CD8-positive, alpha-beta memory T cell (primary cell): ENCODE data around the gene STARD13. TPM values are rescaled to one million over a fixed set of nuclear protein-coding genes. Genes with fewer than 3 reads are reported as not detected.

ENCODE experiments used
- CTCF ChIA-PET: fragments of 350-600 bp; sonication (Branson Sonifier 250); formaldehyde crosslinking; loops from one replicate; lab custom pipeline; 2021; ENCODE audit warnings: antibody characterized with exemption; lab: Charles Lee
- POLR2A ChIA-PET: fragments of 350-600 bp; sonication (Branson Sonifier 250); formaldehyde crosslinking; loops from one replicate; lab custom pipeline; 2021; ENCODE audit warnings: antibody characterized with exemption; lab: Charles Lee
- DNase-seq, 5 donors: peaks; one replicate each; pipeline versions ENCODE4 v3.0.0 to v3.0.0-alpha.2; 2020 to 2022; ENCODE audit warnings: mixed read lengths in 1 of 5
- H3K27ac ChIP-seq: one replicate; pipeline ENCODE4 v1.7.0; 2013; ENCODE audit warnings: low read depth, mild to moderate bottlenecking, low read length, moderate library complexity
- H3K27me3 ChIP-seq: 2 replicates; pipeline ENCODE4 v1.7.0; 2013; ENCODE audit warnings: low read length, mild to moderate bottlenecking; ENCODE audit not compliant: insufficient read depth, poor library complexity, severe bottlenecking
- H3K36me3 ChIP-seq: 2 replicates; pipeline ENCODE4 v1.7.0; 2013; ENCODE audit warnings: mild to moderate bottlenecking, low read length, moderate library complexity; ENCODE audit not compliant: insufficient read depth
- H3K4me1 ChIP-seq: 2 replicates; pipeline ENCODE4 v1.7.0; 2013; ENCODE audit warnings: mild to moderate bottlenecking, low read length, moderate library complexity; ENCODE audit not compliant: insufficient read depth
- H3K4me3 ChIP-seq: 2 replicates; pipeline ENCODE4 v1.7.0; 2013; ENCODE audit warnings: mild to moderate bottlenecking, low read length
- H3K9me3 ChIP-seq: 2 replicates; pipeline ENCODE4 v1.7.0; 2013; ENCODE audit warnings: mild to moderate bottlenecking, low read length
- H3K27ac Mint-ChIP-seq, 8 donors: one replicate each; pipeline ENCODE4 v1.8.0; 2020 to 2021; ENCODE audit warnings: mixed read lengths in 8 of 8, mild to moderate bottlenecking in 6 of 8, inconsistent platforms in 3 of 8, moderate library complexity in 3 of 8
- H3K27me3 Mint-ChIP-seq, 2 donors: one replicate each; pipeline ENCODE4 v1.8.0; 2020 to 2021; ENCODE audit warnings: mixed read lengths in 2 of 2, mild to moderate bottlenecking in 1 of 2, moderate library complexity in 1 of 2
- H3K36me3 Mint-ChIP-seq, 3 donors: one replicate each; pipeline ENCODE4 v1.8.0; 2020 to 2021; ENCODE audit warnings: mixed read lengths in 3 of 3, inconsistent platforms in 1 of 3, mild to moderate bottlenecking in 1 of 3
- H3K4me1 Mint-ChIP-seq, 3 donors: one replicate each; pipeline ENCODE4 v1.8.0; 2020 to 2021; ENCODE audit warnings: mixed read lengths in 3 of 3, inconsistent platforms in 1 of 3, mild to moderate bottlenecking in 1 of 3
- H3K4me3 Mint-ChIP-seq, 7 donors: one replicate each; pipeline ENCODE4 v1.8.0; 2020 to 2021; ENCODE audit warnings: mixed read lengths in 7 of 7, mild to moderate bottlenecking in 6 of 7, moderate library complexity in 4 of 7, inconsistent platforms in 2 of 7
- H3K9me3 Mint-ChIP-seq, 5 donors: one replicate each; pipeline ENCODE4 v1.8.0; 2020 to 2022; ENCODE audit warnings: mixed read lengths in 5 of 5, mild to moderate bottlenecking in 3 of 5, moderate library complexity in 2 of 5, inconsistent platforms in 1 of 5
- polyA plus RNA-seq: library from polyadenylated mRNA; unstranded; fragments of 300-500 nt; fragmentation: Illumina TruSeq; gene quantifications from one replicate; pipeline ENCODE4 v1.2.3, GENCODE V29; 2021
- total RNA-seq, 2 experiments: library from RNA; stranded (reverse); gene quantifications; one replicate each; pipeline ENCODE4 v1.2.3, GENCODE V29; 2021

Gene STARD13
- total and polyA plus RNA-seq, 3 experiments from 2014 or later = 0.40 to 0.48 TPM; not detected in 1

- H3K36me3 Mint-ChIP-seq = no peaks in the 10 kb centered on the region
- ChIA-PET POLR2A (no interaction called here), CTCF (no interaction called here)
- H3K4me3 Mint-ChIP-seq = no peak overlapping the region
- H3K27ac ChIP-seq = no peak overlapping the region
- H3K4me3 ChIP-seq = no peak overlapping the region
- no peak for DNase-seq
- H3K9me3 Mint-ChIP-seq = no peaks in the 10 kb centered on the region
- peaks cover 14 to 21% (median 14%) of the 10 kb centered on the region in 3 donors for H3K4me1 Mint-ChIP-seq
- no peaks in the 10 kb centered on the region for H3K9me3 ChIP-seq
- peaks cover 15% of the 10 kb centered on the region for H3K4me1 ChIP-seq
- no peaks in the 10 kb centered on the region for H3K36me3 ChIP-seq
- H3K27ac Mint-ChIP-seq = no peak overlapping the region
- peaks cover 18 to 59% of the 10 kb centered on the region in 2 donors for H3K27me3 Mint-ChIP-seq
- peaks cover 4% of the 10 kb centered on the region for H3K27me3 ChIP-seq
Observed at GRCh38 chr13:33284031-33284430, 1.5 kb downstream of the STARD13 start.

DNA sequence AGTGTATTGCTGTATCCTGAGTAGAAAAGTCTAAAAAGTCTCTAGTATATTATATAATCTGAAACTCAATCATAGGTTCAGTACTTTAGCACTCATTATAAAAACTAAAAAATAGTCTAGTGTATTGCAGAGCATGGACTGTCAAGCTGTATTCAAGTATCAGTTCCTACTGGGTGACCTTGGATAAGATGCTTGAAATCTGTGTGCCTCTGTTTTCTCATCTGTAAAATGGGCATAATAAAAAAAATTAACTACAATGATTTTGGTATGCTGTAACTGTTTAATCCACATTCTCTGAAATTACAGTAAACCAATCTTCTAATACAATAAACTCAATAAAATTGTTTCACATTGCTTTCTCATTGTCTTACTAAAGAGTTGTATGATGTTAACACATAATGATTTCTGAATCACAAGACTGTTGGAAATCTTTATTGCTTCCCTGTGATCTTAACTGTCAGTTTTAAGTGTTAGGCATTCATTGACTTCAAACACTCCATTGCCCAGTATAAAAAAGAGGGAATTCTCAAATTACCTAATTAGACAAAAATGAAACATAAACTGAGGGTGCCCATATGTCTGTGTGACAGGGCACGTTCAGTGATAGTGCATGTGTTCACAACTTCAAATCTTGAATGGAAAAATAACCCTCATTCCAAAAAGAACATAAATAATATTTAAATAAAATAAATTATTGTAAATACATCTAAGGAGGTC, 2.2 kb downstream of the STARD13 start:
- no peaks in the 10 kb centered on the region for H3K9me3 Mint-ChIP-seq
- POLR2A ChIA-PET = no interaction called here

GRCh38 chr13:33281951-33282595, 3.5 kb downstream of the STARD13 start:
- Histone ChIP-seq H3K4me3 (no peak overlapping the region), H3K4me1 (peaks cover 15% of the 10 kb centered on the region), H3K9me3 (no peaks in the 10 kb centered on the region), H3K27me3 (peaks cover 4% of the 10 kb centered on the region), H3K36me3 (no peaks in the 10 kb centered on the region), H3K27ac (no peak overlapping the region)
- peaks cover 14 to 21% (median 14%) of the 10 kb centered on the region in 3 donors for H3K4me1 Mint-ChIP-seq
- peaks cover 18 to 49% of the 10 kb centered on the region in 2 donors for H3K27me3 Mint-ChIP-seq
- ChIA-PET POLR2A (no interaction called here), CTCF (no interaction called here)
- H3K36me3 Mint-ChIP-seq = no peaks in the 10 kb centered on the region
- no peak overlapping the region for H3K4me3 Mint-ChIP-seq
- no peaks in the 10 kb centered on the region for H3K9me3 Mint-ChIP-seq
- H3K27ac Mint-ChIP-seq = no peak overlapping the region
- DNase-seq = no peak

More for the DNA sequence above, 2.2 kb downstream of the STARD13 start:
- CTCF ChIA-PET = no interaction called here
- no peaks in the 10 kb centered on the region for H3K9me3 ChIP-seq
- no peaks in the 10 kb centered on the region for H3K36me3 ChIP-seq
- H3K4me3 ChIP-seq = no peak overlapping the region
- peaks cover 15% of the 10 kb centered on the region for H3K4me1 ChIP-seq
- Mint-ChIP-seq H3K36me3 (no peaks in the 10 kb centered on the region), H3K27me3 (peaks cover 18 to 58% of the 10 kb centered on the region in 2 donors), H3K4me1 (peaks cover 14 to 21% (median 14%) of the 10 kb centered on the region in 3 donors), H3K4me3 (no peak overlapping the region), H3K27ac (no peak overlapping the region)
- H3K27ac ChIP-seq = no peak overlapping the region
- H3K27me3 ChIP-seq = peaks cover 4% of the 10 kb centered on the region
- no peak for DNase-seq

DNA sequence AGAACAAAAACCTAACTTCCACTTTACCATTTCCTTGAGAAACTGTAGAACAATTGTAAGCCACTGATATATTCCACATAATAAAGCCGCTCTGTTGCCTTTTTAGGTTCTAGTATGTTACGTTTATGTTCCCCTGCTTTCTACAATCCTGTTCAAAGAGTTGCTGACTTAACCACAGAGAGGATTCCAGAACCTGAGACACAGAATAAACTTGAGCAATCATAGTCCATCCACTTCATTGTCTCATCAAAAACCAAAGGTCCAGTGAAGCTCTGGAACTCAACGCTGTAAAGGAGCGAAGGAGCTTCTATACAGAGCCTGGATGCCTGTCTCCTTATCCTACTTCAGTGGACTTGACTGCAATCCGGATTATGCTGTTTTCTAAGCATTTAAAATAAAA, 4.6 kb downstream of the STARD13 start:
- peaks cover 9 to 14% (median 10%) of the 10 kb centered on the region in 3 donors for H3K4me1 Mint-ChIP-seq
- Histone ChIP-seq H3K4me1 (peaks cover 13% of the 10 kb centered on the region), H3K36me3 (no peaks in the 10 kb centered on the region), H3K27ac (no peak overlapping the region), H3K9me3 (no peaks in the 10 kb centered on the region), H3K4me3 (no peak overlapping the region), H3K27me3 (no peaks in the 10 kb centered on the region)
- H3K27ac Mint-ChIP-seq = no peak overlapping the region
- H3K4me3 Mint-ChIP-seq = no peak overlapping the region
- CTCF ChIA-PET = no interaction called here
- no peak for DNase-seq
- POLR2A ChIA-PET = no interaction called here
- no peaks in the 10 kb centered on the region for H3K36me3 Mint-ChIP-seq
- no peaks in the 10 kb centered on the region for H3K9me3 Mint-ChIP-seq
- peaks cover 14 to 40% of the 10 kb centered on the region in 2 donors for H3K27me3 Mint-ChIP-seq

- H3K27me3 ChIP-seq = no peaks in the 10 kb centered on the region
- H3K4me3 Mint-ChIP-seq = no peak overlapping the region
- peaks cover 4 to 8% (median 4%) of the 10 kb centered on the region in 3 donors for H3K4me1 Mint-ChIP-seq
- H3K36me3 Mint-ChIP-seq = no peaks in the 10 kb centered on the region
- peaks cover 14 to 34% of the 10 kb centered on the region in 2 donors for H3K27me3 Mint-ChIP-seq
- POLR2A ChIA-PET = no interaction called here
- no peaks in the 10 kb centered on the region for H3K36me3 ChIP-seq
- CTCF ChIA-PET = no interaction called here
- H3K27ac ChIP-seq = no peak overlapping the region
- no peak overlapping the region for H3K4me3 ChIP-seq
- no peaks in the 10 kb centered on the region for H3K9me3 ChIP-seq
- DNase-seq = no peak
- H3K9me3 Mint-ChIP-seq = no peaks in the 10 kb centered on the region
- H3K4me1 ChIP-seq = peaks cover 8% of the 10 kb centered on the region
- no peak overlapping the region for H3K27ac Mint-ChIP-seq
Observed at GRCh38 chr13:33280279-33280905, 5.2 kb downstream of the STARD13 start.

GRCh38 chr13:33279414-33280278, 5.9 kb downstream of the STARD13 start:
- Mint-ChIP-seq H3K9me3 (no peaks in the 10 kb centered on the region), H3K4me3 (no peak overlapping the region), H3K27ac (no peak overlapping the region), H3K27me3 (peaks cover 7 to 28% of the 10 kb centered on the region in 2 donors), H3K36me3 (no peaks in the 10 kb centered on the region), H3K4me1 (peaks cover 0 to under 1% (median 0%) of the 10 kb centered on the region in 3 donors)
- Histone ChIP-seq H3K4me1 (peaks cover under 1% of the 10 kb centered on the region), H3K27me3 (no peaks in the 10 kb centered on the region), H3K27ac (no peak overlapping the region), H3K36me3 (no peaks in the 10 kb centered on the region), H3K4me3 (no peak overlapping the region), H3K9me3 (no peaks in the 10 kb centered on the region)
- CTCF ChIA-PET = interaction anchor here (0.7 kb wide), 1 partner anchor 1183 kb away, joined by 3 read pairs; no protein-coding TSS in a partner anchor
- POLR2A ChIA-PET = no interaction called here
- DNase-seq = no peak

- Histone ChIP-seq H3K4me3 (no peak overlapping the region), H3K27ac (no peak overlapping the region), H3K9me3 (no peaks in the 10 kb centered on the region), H3K36me3 (no peaks in the 10 kb centered on the region), H3K4me1 (no peaks in the 10 kb centered on the region), H3K27me3 (no peaks in the 10 kb centered on the region)
- Mint-ChIP-seq H3K27me3 (peaks cover 6 to 26% of the 10 kb centered on the region in 2 donors), H3K4me1 (no peaks in the 10 kb centered on the region), H3K9me3 (no peaks in the 10 kb centered on the region), H3K4me3 (no peak overlapping the region), H3K36me3 (no peaks in the 10 kb centered on the region), H3K27ac (no peak overlapping the region)
- CTCF ChIA-PET = interaction anchor here (0.7 kb wide), 1 partner anchor 1184 kb away, joined by 3 read pairs; no protein-coding TSS in a partner anchor
- POLR2A ChIA-PET = no interaction called here
- no peak for DNase-seq
Observed at GRCh38 chr13:33278913-33279312, 6.6 kb downstream of the STARD13 start.
